WTC11 (cell line): ENCODE results near the gene CAMTA1. TPM values are rescaled to one million over a fixed set of nuclear protein-coding genes. Genes with fewer than 3 reads are reported as not detected.

ENCODE experiments used
- ATAC-seq: fragments of 200-7000 bp; cut with Tn5 transposase; 2 replicates; pipeline ENCODE4 v1.10.0; 2021; ENCODE audit warnings: mild to moderate bottlenecking, moderate library complexity
- CTCF ChIA-PET: fragments of 300-600 bp; sonication (Branson Sonifier 250); formaldehyde crosslinking; loops from one replicate; lab custom pipeline; 2021; ENCODE audit warnings: antibody characterized with exemption; lab: Charles Lee
- POLR2A ChIA-PET: fragments of 350-600 bp; sonication (Branson Sonifier 250); formaldehyde crosslinking; loops from one replicate; lab custom pipeline; 2021; ENCODE audit warnings: antibody characterized with exemption; lab: Charles Lee
- DNase-seq: peaks from one replicate; pipeline ENCODE4 v3.0.0; 2021; ENCODE audit warnings: low spot score
- H3K27ac Mint-ChIP-seq: 2 replicates; pipeline ENCODE4 v1.8.0; 2021; ENCODE audit warnings: mixed read lengths
- H3K27me3 Mint-ChIP-seq: 2 replicates; pipeline ENCODE4 v1.8.0; 2021; ENCODE audit warnings: low read depth, mild to moderate bottlenecking, moderate library complexity, mixed read lengths
- H3K36me3 Mint-ChIP-seq: 2 replicates; pipeline ENCODE4 v1.8.0; 2021; ENCODE audit warnings: mixed read lengths
- H3K4me1 Mint-ChIP-seq: 2 replicates; pipeline ENCODE4 v1.8.0; 2022; ENCODE audit warnings: mixed read lengths
- H3K4me3 Mint-ChIP-seq: 2 replicates; pipeline ENCODE4 v1.8.0; 2021; ENCODE audit warnings: mild to moderate bottlenecking, moderate library complexity, mixed read lengths
- H3K9me3 Mint-ChIP-seq: 2 replicates; pipeline ENCODE4 v1.8.0; 2021; ENCODE audit warnings: mixed read lengths
- CBFB ChIP-seq: sonication (generic); formaldehyde crosslinking; IDR thresholded peaks from 2 replicates; pipeline ENCODE4 v1.8.1; 2022; ENCODE audit warnings: mild to moderate bottlenecking, low read depth, missing genetic modification reagents
- EMX1 ChIP-seq: fragments of 250-450 bp; sonication (Bioruptor Pico); IDR thresholded peaks from 2 replicates; pipeline ENCODE4 v1.8.0; 2021; ENCODE audit warnings: mild to moderate bottlenecking
- HMGA2 ChIP-seq: fragments of 250-450 bp; sonication (Bioruptor Pico); IDR thresholded peaks from 2 replicates; pipeline ENCODE4 v1.4.0; 2021; ENCODE audit warnings: mild to moderate bottlenecking, moderate library complexity
- RELA ChIP-seq: sonication (generic); formaldehyde crosslinking; IDR thresholded peaks from 2 replicates; pipeline ENCODE4 v1.8.1; 2022; ENCODE audit warnings: missing genetic modification reagents, mild to moderate bottlenecking, borderline replicate concordance
- TCF7 ChIP-seq: sonication (generic); formaldehyde crosslinking; IDR thresholded peaks from 2 replicates; pipeline ENCODE4 v1.8.0; 2022; ENCODE audit warnings: mild to moderate bottlenecking, low read depth, missing genetic modification reagents, moderate library complexity
- TEAD4 ChIP-seq: sonication (generic); formaldehyde crosslinking; IDR thresholded peaks from 2 replicates; pipeline ENCODE4 v1.8.0; 2022; ENCODE audit warnings: mild to moderate bottlenecking, missing genetic modification reagents
- total RNA-seq: library from RNA; stranded (reverse); gene quantifications from 3 replicates; pipeline ENCODE4 v1.2.3, GENCODE V29; 2021
- TF ChIP-seq, protein P1 (sequence below): fragments of 250-450 bp; sonication (Bioruptor Pico); IDR thresholded peaks from 2 replicates; pipeline ENCODE4 v1.9.0; 2021; ENCODE audit warnings: mild to moderate bottlenecking, borderline replicate concordance
- TF ChIP-seq, protein P2 (sequence below): sonication (generic); formaldehyde crosslinking; IDR thresholded peaks from 2 replicates; pipeline ENCODE4 v1.8.1; 2023; ENCODE audit warnings: mild to moderate bottlenecking, missing genetic modification reagents, moderate library complexity
- TF ChIP-seq, protein P3 (sequence below): sonication (generic); formaldehyde crosslinking; IDR thresholded peaks from 2 replicates; pipeline ENCODE4 v1.8.1; 2022; ENCODE audit warnings: low read depth, mild to moderate bottlenecking, moderate library complexity, missing genetic modification reagents, borderline replicate concordance
- TF ChIP-seq, protein P4 (sequence below): sonication (generic); formaldehyde crosslinking; IDR thresholded peaks from 2 replicates; pipeline ENCODE4 v1.8.0; 2022; ENCODE audit warnings: missing genetic modification reagents
- TF ChIP-seq, protein P5 (sequence below): fragments of 250-450 bp; sonication (Bioruptor Pico); IDR thresholded peaks from 2 replicates; pipeline ENCODE4 v1.9.0; 2021; ENCODE audit warnings: mild to moderate bottlenecking
- TF ChIP-seq, protein P6 (sequence below): fragments of 250-450 bp; sonication (Bioruptor Pico); conservative IDR thresholded peaks from 2 replicates; pipeline ENCODE4 v1.9.0; 2021; ENCODE audit warnings: mild to moderate bottlenecking
- TF ChIP-seq, protein P7 (sequence below): sonication (generic); formaldehyde crosslinking; IDR thresholded peaks from 2 replicates; pipeline ENCODE4 v1.8.1; 2023; ENCODE audit warnings: mild to moderate bottlenecking, missing genetic modification reagents

CAMTA1 gene
- total RNA-seq, 1 experiment from 2014 or later, result 86.4 TPM

DNA sequence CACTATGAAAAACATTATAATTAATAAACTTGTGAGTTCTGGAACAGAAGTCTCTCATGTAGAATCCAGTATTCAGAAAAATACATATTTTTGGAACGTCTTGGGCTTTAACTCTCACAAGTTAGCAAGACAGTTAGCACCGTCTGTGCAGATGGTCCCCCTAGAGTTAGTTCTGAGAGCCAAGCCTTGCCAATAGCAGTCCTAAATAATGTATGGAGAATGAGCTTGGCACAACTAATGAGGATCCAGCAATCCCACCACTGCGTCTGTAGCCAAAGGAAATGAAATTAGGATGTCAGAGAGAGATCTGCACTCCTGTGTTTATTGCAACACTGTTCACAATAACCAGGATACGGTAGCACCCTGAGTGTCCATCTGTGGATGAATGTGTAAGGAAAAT, 931.3 kb downstream of the CAMTA1 start:
- POLR2A ChIA-PET, result no interaction called here
- no peak for DNase-seq
- no peaks in the 10 kb centered on the region for H3K9me3 Mint-ChIP-seq
- ATAC-seq, result no peak
- H3K27me3 Mint-ChIP-seq, result peaks cover 26% of the 10 kb centered on the region
- peaks cover 4% of the 10 kb centered on the region for H3K4me1 Mint-ChIP-seq
- H3K4me3 Mint-ChIP-seq, result no peak overlapping the region
- TF ChIP-seq EMX1 (CRISPR knock-in tag) (no peak), TEAD4 (CRISPR knock-in tag) (no peak), HMGA2 (no peak), CBFB (no peak), TCF7 (CRISPR knock-in tag) (no peak), RELA (CRISPR knock-in tag) (no peak)
- TF ChIP-seq, protein P1, sequence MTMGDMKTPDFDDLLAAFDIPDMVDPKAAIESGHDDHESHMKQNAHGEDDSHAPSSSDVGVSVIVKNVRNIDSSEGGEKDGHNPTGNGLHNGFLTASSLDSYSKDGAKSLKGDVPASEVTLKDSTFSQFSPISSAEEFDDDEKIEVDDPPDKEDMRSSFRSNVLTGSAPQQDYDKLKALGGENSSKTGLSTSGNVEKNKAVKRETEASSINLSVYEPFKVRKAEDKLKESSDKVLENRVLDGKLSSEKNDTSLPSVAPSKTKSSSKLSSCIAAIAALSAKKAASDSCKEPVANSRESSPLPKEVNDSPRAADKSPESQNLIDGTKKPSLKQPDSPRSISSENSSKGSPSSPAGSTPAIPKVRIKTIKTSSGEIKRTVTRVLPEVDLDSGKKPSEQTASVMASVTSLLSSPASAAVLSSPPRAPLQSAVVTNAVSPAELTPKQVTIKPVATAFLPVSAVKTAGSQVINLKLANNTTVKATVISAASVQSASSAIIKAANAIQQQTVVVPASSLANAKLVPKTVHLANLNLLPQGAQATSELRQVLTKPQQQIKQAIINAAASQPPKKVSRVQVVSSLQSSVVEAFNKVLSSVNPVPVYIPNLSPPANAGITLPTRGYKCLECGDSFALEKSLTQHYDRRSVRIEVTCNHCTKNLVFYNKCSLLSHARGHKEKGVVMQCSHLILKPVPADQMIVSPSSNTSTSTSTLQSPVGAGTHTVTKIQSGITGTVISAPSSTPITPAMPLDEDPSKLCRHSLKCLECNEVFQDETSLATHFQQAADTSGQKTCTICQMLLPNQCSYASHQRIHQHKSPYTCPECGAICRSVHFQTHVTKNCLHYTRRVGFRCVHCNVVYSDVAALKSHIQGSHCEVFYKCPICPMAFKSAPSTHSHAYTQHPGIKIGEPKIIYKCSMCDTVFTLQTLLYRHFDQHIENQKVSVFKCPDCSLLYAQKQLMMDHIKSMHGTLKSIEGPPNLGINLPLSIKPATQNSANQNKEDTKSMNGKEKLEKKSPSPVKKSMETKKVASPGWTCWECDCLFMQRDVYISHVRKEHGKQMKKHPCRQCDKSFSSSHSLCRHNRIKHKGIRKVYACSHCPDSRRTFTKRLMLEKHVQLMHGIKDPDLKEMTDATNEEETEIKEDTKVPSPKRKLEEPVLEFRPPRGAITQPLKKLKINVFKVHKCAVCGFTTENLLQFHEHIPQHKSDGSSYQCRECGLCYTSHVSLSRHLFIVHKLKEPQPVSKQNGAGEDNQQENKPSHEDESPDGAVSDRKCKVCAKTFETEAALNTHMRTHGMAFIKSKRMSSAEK (CRISPR knock-in tag), result no peak
- TF ChIP-seq, protein P2, sequence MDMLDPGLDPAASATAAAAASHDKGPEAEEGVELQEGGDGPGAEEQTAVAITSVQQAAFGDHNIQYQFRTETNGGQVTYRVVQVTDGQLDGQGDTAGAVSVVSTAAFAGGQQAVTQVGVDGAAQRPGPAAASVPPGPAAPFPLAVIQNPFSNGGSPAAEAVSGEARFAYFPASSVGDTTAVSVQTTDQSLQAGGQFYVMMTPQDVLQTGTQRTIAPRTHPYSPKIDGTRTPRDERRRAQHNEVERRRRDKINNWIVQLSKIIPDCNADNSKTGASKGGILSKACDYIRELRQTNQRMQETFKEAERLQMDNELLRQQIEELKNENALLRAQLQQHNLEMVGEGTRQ (CRISPR knock-in tag), result no peak
- TF ChIP-seq, protein P3, sequence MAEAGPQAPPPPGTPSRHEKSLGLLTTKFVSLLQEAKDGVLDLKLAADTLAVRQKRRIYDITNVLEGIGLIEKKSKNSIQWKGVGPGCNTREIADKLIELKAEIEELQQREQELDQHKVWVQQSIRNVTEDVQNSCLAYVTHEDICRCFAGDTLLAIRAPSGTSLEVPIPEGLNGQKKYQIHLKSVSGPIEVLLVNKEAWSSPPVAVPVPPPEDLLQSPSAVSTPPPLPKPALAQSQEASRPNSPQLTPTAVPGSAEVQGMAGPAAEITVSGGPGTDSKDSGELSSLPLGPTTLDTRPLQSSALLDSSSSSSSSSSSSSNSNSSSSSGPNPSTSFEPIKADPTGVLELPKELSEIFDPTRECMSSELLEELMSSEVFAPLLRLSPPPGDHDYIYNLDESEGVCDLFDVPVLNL (CRISPR knock-in tag), result no peak
- TF ChIP-seq, protein P4, sequence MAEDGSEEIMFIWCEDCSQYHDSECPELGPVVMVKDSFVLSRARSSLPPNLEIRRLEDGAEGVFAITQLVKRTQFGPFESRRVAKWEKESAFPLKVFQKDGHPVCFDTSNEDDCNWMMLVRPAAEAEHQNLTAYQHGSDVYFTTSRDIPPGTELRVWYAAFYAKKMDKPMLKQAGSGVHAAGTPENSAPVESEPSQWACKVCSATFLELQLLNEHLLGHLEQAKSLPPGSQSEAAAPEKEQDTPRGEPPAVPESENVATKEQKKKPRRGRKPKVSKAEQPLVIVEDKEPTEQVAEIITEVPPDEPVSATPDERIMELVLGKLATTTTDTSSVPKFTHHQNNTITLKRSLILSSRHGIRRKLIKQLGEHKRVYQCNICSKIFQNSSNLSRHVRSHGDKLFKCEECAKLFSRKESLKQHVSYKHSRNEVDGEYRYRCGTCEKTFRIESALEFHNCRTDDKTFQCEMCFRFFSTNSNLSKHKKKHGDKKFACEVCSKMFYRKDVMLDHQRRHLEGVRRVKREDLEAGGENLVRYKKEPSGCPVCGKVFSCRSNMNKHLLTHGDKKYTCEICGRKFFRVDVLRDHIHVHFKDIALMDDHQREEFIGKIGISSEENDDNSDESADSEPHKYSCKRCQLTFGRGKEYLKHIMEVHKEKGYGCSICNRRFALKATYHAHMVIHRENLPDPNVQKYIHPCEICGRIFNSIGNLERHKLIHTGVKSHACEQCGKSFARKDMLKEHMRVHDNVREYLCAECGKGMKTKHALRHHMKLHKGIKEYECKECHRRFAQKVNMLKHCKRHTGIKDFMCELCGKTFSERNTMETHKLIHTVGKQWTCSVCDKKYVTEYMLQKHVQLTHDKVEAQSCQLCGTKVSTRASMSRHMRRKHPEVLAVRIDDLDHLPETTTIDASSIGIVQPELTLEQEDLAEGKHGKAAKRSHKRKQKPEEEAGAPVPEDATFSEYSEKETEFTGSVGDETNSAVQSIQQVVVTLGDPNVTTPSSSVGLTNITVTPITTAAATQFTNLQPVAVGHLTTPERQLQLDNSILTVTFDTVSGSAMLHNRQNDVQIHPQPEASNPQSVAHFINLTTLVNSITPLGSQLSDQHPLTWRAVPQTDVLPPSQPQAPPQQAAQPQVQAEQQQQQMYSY (CRISPR knock-in tag), result no peak
- TF ChIP-seq, protein P5, sequence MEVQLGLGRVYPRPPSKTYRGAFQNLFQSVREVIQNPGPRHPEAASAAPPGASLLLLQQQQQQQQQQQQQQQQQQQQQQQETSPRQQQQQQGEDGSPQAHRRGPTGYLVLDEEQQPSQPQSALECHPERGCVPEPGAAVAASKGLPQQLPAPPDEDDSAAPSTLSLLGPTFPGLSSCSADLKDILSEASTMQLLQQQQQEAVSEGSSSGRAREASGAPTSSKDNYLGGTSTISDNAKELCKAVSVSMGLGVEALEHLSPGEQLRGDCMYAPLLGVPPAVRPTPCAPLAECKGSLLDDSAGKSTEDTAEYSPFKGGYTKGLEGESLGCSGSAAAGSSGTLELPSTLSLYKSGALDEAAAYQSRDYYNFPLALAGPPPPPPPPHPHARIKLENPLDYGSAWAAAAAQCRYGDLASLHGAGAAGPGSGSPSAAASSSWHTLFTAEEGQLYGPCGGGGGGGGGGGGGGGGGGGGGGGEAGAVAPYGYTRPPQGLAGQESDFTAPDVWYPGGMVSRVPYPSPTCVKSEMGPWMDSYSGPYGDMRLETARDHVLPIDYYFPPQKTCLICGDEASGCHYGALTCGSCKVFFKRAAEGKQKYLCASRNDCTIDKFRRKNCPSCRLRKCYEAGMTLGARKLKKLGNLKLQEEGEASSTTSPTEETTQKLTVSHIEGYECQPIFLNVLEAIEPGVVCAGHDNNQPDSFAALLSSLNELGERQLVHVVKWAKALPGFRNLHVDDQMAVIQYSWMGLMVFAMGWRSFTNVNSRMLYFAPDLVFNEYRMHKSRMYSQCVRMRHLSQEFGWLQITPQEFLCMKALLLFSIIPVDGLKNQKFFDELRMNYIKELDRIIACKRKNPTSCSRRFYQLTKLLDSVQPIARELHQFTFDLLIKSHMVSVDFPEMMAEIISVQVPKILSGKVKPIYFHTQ (CRISPR knock-in tag), result no peak
- TF ChIP-seq, protein P6, sequence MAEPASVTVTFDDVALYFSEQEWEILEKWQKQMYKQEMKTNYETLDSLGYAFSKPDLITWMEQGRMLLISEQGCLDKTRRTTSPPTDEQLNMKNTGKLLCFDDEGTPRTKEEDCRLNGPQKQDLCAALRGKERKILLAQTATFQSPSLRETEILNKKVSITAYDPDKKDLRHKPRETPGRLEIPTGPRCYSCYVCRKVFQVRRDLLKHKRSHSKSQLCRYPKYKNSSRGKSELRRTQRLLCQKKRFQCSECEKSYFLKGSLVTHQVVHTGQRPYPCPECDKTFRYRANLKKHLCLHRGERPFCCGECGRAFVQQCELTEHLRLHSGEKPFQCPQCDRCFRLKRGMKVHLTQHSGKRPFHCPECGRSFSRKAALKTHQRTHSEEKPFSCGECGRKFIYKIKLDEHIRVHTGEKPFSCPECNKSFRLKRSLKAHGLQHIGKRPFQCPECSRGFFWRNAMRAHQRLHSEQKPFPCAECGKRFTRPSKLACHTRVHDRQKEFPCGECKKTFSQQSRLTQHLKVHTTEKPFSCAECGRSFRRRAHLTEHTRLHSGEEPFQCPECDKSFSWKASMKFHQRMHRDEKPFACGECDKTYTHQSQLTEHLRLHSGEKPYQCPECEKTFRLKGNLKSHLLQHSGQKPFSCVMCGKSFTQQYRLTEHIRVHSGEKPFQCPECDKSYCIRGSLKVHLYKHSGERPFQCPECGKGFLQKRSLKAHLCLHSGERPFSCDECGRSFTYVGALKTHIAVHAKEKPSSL (CRISPR knock-in tag), result no peak
- TF ChIP-seq, protein P7, sequence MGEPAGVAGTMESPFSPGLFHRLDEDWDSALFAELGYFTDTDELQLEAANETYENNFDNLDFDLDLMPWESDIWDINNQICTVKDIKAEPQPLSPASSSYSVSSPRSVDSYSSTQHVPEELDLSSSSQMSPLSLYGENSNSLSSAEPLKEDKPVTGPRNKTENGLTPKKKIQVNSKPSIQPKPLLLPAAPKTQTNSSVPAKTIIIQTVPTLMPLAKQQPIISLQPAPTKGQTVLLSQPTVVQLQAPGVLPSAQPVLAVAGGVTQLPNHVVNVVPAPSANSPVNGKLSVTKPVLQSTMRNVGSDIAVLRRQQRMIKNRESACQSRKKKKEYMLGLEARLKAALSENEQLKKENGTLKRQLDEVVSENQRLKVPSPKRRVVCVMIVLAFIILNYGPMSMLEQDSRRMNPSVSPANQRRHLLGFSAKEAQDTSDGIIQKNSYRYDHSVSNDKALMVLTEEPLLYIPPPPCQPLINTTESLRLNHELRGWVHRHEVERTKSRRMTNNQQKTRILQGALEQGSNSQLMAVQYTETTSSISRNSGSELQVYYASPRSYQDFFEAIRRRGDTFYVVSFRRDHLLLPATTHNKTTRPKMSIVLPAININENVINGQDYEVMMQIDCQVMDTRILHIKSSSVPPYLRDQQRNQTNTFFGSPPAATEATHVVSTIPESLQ, result no peak
- no peak overlapping the region for H3K27ac Mint-ChIP-seq
- CTCF ChIA-PET, result interaction anchor here (1.2 kb wide), 2 partner anchors 36 to 47 kb away, joined by 3 read pairs; no protein-coding TSS in a partner anchor
- H3K36me3 Mint-ChIP-seq, result no peaks in the 10 kb centered on the region
